RWPE2 (cell line): ENCODE results near the gene PPP2CA.
A peak's percentile ranks its signal among the peaks of the same experiment; 100 is the strongest.

ENCODE experiments used
- ATAC-seq: fragments of 200-7000 bp; cut with Tn5 transposase; 3 replicates; pipeline ENCODE4 v1.9.1; 2021; ENCODE audit warnings: low read depth
- DNase-seq: peaks from one replicate; pipeline ENCODE4 v3.0.0-alpha.2; 2020; ENCODE audit warnings: low spot score
- H3K27ac ChIP-seq: fragments of 450-650 bp; 2 replicates; pipeline ENCODE4 v1.5.1; 2017; ENCODE audit warnings: mild to moderate bottlenecking; ENCODE audit not compliant: poor library complexity, severe bottlenecking
- H3K27me3 ChIP-seq: fragments of 250-450 bp; sonication (Bioruptor Pico); 2 replicates; pipeline ENCODE4 v1.5.1; 2021; ENCODE audit warnings: mild to moderate bottlenecking, moderate library complexity; ENCODE audit not compliant: insufficient read depth, poor library complexity, severe bottlenecking
- H3K36me3 ChIP-seq: fragments of 250-450 bp; sonication (Bioruptor Pico); 2 replicates; pipeline ENCODE4 v1.5.1; 2020; ENCODE audit warnings: low read depth, mild to moderate bottlenecking, moderate library complexity
- H3K4me1 ChIP-seq: fragments of 250-450 bp; sonication (Bioruptor Pico); 2 replicates; pipeline ENCODE4 v1.5.1; 2021; ENCODE audit warnings: mild to moderate bottlenecking, moderate library complexity; ENCODE audit not compliant: insufficient read depth, poor library complexity, severe bottlenecking
- H3K4me3 ChIP-seq: fragments of 250-450 bp; sonication (Bioruptor Pico); 2 replicates; pipeline ENCODE4 v1.5.1; 2021; ENCODE audit warnings: mild to moderate bottlenecking, moderate library complexity; ENCODE audit not compliant: severe bottlenecking
- H3K9me3 ChIP-seq: fragments of 250-450 bp; sonication (Bioruptor Pico); 2 replicates; pipeline ENCODE4 v1.5.1; 2021; ENCODE audit warnings: mild to moderate bottlenecking, moderate library complexity; ENCODE audit not compliant: severe bottlenecking
- TF ChIP-seq, protein P1 (sequence below): fragments of 450-650 bp; IDR thresholded peaks from one replicate; pipeline ENCODE4 v1.5.1; 2017; ENCODE audit warnings: mild to moderate bottlenecking, moderate library complexity; ENCODE audit not compliant: poor library complexity, severe bottlenecking

PPP2CA gene

GRCh38 chr5:134245692-134246091 is 19.8 kb upstream of the PPP2CA start:
- Histone ChIP-seq H3K4me1 (peaks cover 46% of the 10 kb centered on the region), H3K36me3 (no peaks in the 10 kb centered on the region), H3K27ac (peak overlapping the region; percentile 95), H3K4me3 (no peak overlapping the region), H3K9me3 (no peaks in the 10 kb centered on the region), H3K27me3 (no peaks in the 10 kb centered on the region)
- DNase-seq (no peak), ATAC-seq (no peak)
- TF ChIP-seq, protein P1, sequence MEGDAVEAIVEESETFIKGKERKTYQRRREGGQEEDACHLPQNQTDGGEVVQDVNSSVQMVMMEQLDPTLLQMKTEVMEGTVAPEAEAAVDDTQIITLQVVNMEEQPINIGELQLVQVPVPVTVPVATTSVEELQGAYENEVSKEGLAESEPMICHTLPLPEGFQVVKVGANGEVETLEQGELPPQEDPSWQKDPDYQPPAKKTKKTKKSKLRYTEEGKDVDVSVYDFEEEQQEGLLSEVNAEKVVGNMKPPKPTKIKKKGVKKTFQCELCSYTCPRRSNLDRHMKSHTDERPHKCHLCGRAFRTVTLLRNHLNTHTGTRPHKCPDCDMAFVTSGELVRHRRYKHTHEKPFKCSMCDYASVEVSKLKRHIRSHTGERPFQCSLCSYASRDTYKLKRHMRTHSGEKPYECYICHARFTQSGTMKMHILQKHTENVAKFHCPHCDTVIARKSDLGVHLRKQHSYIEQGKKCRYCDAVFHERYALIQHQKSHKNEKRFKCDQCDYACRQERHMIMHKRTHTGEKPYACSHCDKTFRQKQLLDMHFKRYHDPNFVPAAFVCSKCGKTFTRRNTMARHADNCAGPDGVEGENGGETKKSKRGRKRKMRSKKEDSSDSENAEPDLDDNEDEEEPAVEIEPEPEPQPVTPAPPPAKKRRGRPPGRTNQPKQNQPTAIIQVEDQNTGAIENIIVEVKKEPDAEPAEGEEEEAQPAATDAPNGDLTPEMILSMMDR = no peak

- TF ChIP-seq, protein P1 = no peak
- peak overlapping the region; percentile 95 for H3K27ac ChIP-seq
- H3K9me3 ChIP-seq = no peaks in the 10 kb centered on the region
- no peak overlapping the region for H3K4me3 ChIP-seq
- H3K4me1 ChIP-seq = peaks cover 51% of the 10 kb centered on the region
- DNase-seq (peak; percentile 87), ATAC-seq (peak; percentile 85)
- H3K27me3 ChIP-seq = no peaks in the 10 kb centered on the region
- H3K36me3 ChIP-seq = no peaks in the 10 kb centered on the region
Observed at GRCh38 chr5:134245101-134245604, 19.3 kb upstream of the PPP2CA start.

- H3K9me3 ChIP-seq = no peaks in the 10 kb centered on the region
- H3K4me1 ChIP-seq = peaks cover 32% of the 10 kb centered on the region
- TF ChIP-seq, protein P1 = no peak
- DNase-seq (no peak), ATAC-seq (no peak)
- H3K27me3 ChIP-seq = no peaks in the 10 kb centered on the region
- no peak overlapping the region for H3K4me3 ChIP-seq
- no peaks in the 10 kb centered on the region for H3K36me3 ChIP-seq
- no peak overlapping the region for H3K27ac ChIP-seq
Observed at GRCh38 chr5:134242146-134242545, 16.3 kb upstream of the PPP2CA start.

- Histone ChIP-seq H3K4me1 (peaks cover 16% of the 10 kb centered on the region), H3K27me3 (no peaks in the 10 kb centered on the region), H3K9me3 (no peaks in the 10 kb centered on the region), H3K36me3 (no peaks in the 10 kb centered on the region), H3K4me3 (no peak overlapping the region), H3K27ac (peak overlapping the region; percentile 14)
- DNase-seq (no peak), ATAC-seq (peak; percentile 67)
- TF ChIP-seq, protein P1 = no peak
Observed at GRCh38 chr5:134240421-134240962, 14.6 kb upstream of the PPP2CA start.

DNA sequence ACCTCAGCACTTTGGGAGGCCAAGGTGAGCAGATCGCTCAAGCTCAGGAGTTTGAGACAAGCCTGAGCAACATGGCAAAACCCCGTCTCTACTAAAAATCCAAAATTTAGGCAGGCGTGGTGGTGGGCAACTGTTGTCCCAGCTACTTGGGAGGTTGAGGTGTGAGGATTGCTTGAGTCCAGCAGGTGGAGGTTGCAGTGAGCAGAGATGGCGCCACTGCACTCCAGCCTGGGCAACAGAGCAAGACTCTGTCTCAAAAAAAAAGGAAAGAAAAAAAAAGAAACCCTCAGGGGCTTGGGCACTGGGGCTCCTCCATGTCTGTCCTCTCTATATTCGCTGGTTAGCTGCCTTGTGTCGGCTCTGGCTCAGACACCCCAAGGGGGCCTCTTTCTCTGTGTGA is 10.9 kb upstream of the PPP2CA start:
- no peak overlapping the region for H3K4me3 ChIP-seq
- no peaks in the 10 kb centered on the region for H3K36me3 ChIP-seq
- H3K9me3 ChIP-seq = no peaks in the 10 kb centered on the region
- no peak overlapping the region for H3K27ac ChIP-seq
- TF ChIP-seq, protein P1 = no peak
- no peaks in the 10 kb centered on the region for H3K27me3 ChIP-seq
- peaks cover 10% of the 10 kb centered on the region for H3K4me1 ChIP-seq
- no peak for ATAC-seq
- no peak for DNase-seq
